Activated CD4-positive, alpha-beta T cell treated with anti-CD3 and anti-CD28 coated beads for 48 hours (primary cell): ENCODE results near the gene STARD6.
A peak's percentile ranks its signal among the peaks of the same experiment; 100 is the strongest.
"Not testable (repeated sequence)": the region's sequence is repeated elsewhere in the genome, so short reads cannot be mapped to it uniquely, and the experiment has no call there.

Experiments
- DNase-seq: peaks from one replicate; pipeline ENCODE4 v3.0.0-alpha.2; 2020

Gene STARD6

GRCh38 chr18:54335638-54336173, 22.0 kb downstream of the STARD6 start:
- no peak for DNase-seq

GRCh38 chr18:54330768-54331548, 26.7 kb downstream of the STARD6 start:
- DNase-seq: no peak

DNA sequence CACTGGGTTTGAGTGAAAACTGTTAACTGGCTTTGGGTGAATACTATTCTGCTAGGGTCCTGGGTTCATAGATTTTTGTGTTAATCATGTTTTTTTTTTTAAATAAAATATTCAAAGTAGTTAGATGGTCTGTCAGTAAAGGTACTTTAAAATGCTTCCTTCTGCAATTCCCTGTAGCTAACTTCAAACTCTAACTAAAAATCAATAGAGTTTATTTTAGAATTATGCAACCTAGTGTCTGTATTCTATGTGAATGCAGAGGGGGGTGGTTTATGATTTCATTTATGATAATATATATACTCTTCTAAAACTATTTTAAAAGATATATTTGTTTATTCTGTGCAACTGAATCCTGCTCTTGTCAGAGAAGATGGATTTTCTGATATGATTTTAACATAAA, 27.9 kb downstream of the STARD6 start:
- DNase-seq: no peak

GRCh38 chr18:54327818-54328217, 29.8 kb downstream of the STARD6 start:
- DNase-seq: no peak

GRCh38 chr18:54323970-54324369, 33.7 kb downstream of the STARD6 start:
- no peak for DNase-seq

- no peak for DNase-seq
Measured at GRCh38 chr18:54323561-54323960, 34.1 kb downstream of the STARD6 start.

DNA sequence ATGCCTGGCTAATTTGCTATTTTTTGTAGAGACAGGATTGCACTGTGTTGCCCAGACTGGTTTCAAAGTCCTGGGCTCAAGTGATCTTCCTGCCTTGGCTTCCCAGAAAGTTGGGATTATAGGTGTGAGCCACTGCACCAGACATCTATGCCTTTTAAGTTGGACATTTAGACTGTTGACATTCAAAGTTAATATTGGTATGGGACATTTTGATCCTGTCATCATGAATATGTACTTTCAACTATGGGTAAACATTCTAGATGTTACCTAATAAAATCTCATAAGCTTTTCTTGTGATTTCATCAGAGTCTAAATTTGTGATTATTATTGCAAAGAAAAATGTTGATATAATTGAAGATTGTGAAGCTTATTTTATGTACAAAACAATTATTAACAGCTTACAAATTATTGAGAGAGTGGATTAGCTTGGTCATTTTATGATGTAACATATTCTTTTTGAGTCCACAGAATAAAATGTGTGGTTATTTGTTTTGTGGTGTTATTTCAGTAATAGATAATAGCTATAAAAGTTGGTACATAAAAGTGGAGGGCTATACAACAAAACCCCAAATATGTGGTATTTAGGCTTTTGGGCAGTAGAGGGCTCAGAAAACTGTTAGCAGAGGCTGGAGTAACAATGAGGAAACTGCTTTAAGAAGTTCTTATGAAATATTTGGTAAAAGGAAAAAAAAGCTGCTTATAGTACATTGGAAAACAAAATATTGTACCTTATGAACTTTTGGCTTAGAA, 41.4 kb downstream of the STARD6 start:
- no peak for DNase-seq

DNA sequence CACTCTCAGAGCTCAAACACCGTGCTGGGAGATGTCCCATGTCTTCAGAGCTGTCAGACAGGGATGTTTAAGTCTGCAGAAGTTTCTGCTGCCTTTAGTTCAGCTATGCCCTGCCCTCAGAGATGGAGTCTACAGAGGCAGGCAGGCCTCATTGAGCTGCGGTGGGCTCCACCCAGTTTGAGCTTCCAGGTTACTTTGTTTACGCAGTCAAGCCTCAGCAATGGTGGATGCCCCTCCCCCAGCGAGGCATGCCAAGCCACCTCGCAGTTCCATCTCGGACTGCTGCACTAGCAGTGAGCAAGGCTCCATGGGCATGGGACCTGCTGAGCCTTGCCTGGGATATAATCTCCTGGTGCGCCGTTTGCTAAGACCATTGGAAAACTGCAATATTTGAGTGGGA, 48.1 kb downstream of the STARD6 start:
- not testable (repeated sequence) for DNase-seq

DNA sequence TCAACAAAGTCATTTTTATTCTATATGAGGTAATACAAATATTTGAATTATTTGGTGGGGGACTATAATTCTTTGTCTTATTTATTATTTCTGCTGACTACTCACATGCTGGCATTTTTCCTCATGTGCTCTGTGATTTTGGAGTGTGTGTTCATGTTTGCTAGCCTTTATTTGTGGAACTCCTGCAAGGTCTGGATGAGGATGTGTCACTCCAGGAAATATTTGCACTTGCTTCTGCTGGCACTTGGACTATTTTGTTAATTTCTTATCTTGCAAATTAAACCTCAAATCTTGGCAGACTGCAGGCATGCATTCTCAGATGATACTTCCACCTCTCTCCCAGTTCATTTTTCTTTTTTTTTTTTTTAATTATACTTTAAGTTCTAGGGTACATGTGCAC, 54.2 kb downstream of the STARD6 start:
- DNase-seq: no peak

- not testable (repeated sequence) for DNase-seq
Measured at GRCh38 chr18:54298991-54299390, 58.7 kb downstream of the STARD6 start.

- no peak for DNase-seq
Measured at GRCh38 chr18:54296062-54296461, 61.6 kb downstream of the STARD6 start.

DNA sequence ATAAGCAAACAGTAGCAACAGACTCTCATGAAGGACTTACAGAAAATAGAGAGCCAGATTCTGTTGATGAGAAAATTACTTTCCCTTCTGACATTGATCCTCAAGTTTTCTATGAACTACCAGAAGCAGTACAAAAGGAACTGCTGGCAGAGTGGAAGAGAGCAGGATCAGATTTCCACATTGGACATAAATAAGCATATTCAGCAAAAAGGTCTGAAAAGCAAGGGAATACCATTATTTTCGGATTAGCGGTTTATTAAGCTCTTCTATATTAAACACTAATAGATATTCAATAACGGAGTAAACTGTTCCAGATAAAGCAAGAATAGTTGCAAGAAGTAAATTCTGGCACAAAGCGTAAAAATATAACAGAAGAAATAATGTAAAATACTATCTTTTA, 63.4 kb downstream of the STARD6 start:
- no peak for DNase-seq

DNA sequence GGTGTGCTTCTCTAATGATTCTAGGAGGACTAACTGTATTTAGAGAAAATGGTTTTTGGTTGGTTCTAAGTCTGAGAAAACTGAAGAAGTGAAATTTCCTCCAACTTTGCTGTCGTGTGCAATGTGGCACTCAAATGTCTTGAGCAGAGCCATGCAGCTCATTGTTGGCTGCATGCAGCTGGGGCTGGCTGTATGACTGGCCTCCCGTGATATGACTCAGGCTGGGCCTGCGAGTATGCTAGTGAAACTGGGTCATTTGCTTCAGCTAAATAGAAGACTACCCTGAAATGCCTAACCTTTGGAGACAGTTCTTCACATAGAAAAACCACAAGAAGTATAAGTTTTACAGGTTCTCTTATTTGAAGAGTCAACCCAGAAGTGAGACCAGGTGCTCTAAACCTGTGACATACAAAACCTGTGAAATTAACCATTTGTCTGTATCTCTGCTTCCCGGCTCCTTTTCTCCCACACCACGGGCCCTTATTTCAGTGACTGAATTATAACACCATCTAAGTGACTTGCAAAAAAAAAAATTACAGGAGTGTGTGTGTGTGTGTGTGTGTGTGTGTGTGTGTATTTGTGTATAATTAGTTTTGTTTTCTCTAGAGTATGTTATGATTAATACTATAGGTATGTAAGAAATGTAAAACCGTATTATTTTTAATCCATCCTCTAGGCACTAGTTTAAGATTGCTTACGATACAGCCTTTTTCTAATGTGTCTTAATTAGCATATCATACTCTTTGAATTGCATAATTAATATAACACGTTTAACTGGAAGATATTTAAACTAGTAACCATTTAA, 72.5 kb downstream of the STARD6 start:
- DNase-seq: peak; percentile 87

DNA sequence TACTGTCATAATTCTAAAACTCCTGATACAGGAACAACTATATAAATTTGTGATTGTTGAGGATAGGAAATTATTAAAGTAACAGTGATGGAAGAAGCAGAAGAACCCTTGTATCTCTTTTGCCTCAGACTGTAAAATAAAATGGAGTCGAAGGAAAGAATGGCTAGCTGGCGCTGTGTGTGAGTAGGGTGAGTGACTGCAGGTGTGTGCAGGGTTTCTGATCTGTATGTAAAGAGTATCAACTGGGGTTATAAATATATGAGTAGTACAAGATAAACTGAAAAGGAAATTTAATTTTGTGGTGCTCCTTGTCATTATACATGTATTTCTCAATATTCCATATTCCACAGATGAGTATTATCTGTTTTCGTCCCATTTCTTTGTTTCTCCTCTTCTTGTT, 73.1 kb downstream of the STARD6 start:
- DNase-seq: no peak

DNA sequence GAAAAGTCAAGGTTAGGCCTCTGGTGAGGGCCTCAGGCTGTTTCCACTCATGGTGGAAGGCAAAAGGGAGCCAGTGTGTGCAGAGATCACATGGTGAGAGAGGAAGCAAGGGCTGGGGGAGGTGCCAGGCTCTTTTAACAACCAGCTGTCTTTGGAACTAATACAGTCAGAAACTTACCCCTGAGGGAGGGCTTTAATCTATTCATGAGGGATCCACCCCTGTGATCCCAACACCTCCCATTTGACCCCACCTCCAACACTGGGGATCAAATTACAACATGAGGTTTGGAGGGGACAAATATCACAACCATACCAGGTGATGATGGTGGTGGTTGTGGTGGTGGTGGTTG, 77.5 kb downstream of the STARD6 start:
- DNase-seq: no peak

GRCh38 chr18:54279477-54280219, 78.0 kb downstream of the STARD6 start:
- DNase-seq: no peak

GRCh38 chr18:54278615-54279014, 79.0 kb downstream of the STARD6 start:
- no peak for DNase-seq

DNA sequence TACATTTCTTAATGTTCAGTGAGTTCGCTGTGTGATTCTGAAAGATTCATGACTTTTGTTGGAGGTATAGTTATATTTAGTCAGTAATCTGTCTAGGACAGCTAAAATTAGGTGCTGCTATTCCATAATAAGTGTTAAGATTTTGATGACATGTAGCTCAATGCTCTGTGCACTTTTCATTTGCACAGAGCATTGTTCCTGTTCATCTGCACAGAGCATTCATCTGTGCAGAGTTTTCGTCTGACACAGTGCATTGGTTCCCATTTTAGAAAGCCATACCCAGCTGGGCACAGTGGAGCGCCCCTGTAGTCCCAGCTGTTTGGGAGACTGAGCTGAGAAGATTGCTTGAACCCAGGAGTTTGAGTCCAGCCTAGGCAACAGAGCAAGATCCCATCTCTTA, 79.8 kb downstream of the STARD6 start:
- no peak for DNase-seq
